Stimulated activated naive CD8-positive, alpha-beta T cell treated with anti-CD3 and anti-CD28 coated beads, Interleukin-15, amount 100 ng/mL, for 72 hours (primary cell): Measurements from ENCODE around the gene LUZP2.

Experiments
- ATAC-seq: fragments of 150-1000 bp; cut with Tn5 transposase; 2 replicates; pipeline ENCODE4 v1.10.0; 2021; ENCODE audit warnings: mild to moderate bottlenecking, moderate library complexity
- DNase-seq, 2 donors: peaks; one replicate each; pipeline ENCODE4 v3.0.0; 2021 to 2022
- H3K27ac Mint-ChIP-seq, 2 donors: one replicate each; pipeline ENCODE4 v1.8.0; 2022; ENCODE audit warnings: mild to moderate bottlenecking in 2 of 2, mixed read lengths in 2 of 2, moderate library complexity in 2 of 2
- H3K27me3 Mint-ChIP-seq: one replicate; pipeline ENCODE4 v1.8.0; 2022; ENCODE audit warnings: mixed read lengths
- H3K4me1 Mint-ChIP-seq: one replicate; pipeline ENCODE4 v1.8.0; 2022; ENCODE audit warnings: mild to moderate bottlenecking, mixed read lengths
- H3K4me3 Mint-ChIP-seq, 2 donors: one replicate each; pipeline ENCODE4 v1.8.0; 2022; ENCODE audit warnings: mild to moderate bottlenecking in 2 of 2, mixed read lengths in 2 of 2, moderate library complexity in 1 of 2
- H3K9me3 Mint-ChIP-seq, 2 donors: one replicate each; pipeline ENCODE4 v1.8.0; 2022; ENCODE audit warnings: mixed read lengths in 2 of 2

LUZP2 gene

GRCh38 chr11:24705474-24705873, 208.6 kb downstream of the LUZP2 start:
- no peak for ATAC-seq
- Mint-ChIP-seq H3K27ac (no peak overlapping the region), H3K9me3 (peaks cover under 1 to 26% of the 10 kb centered on the region in 2 donors), H3K4me1 (no peaks in the 10 kb centered on the region), H3K4me3 (no peak overlapping the region), H3K27me3 (no peaks in the 10 kb centered on the region)
- DNase-seq = no peak

GRCh38 chr11:24708616-24709015, 211.8 kb downstream of the LUZP2 start:
- no peak overlapping the region for H3K27ac Mint-ChIP-seq
- peaks cover 14 to 21% of the 10 kb centered on the region in 2 donors for H3K9me3 Mint-ChIP-seq
- no peak overlapping the region for H3K4me3 Mint-ChIP-seq
- no peaks in the 10 kb centered on the region for H3K27me3 Mint-ChIP-seq
- ATAC-seq (no peak), DNase-seq (no peak)
- H3K4me1 Mint-ChIP-seq = no peaks in the 10 kb centered on the region

DNA sequence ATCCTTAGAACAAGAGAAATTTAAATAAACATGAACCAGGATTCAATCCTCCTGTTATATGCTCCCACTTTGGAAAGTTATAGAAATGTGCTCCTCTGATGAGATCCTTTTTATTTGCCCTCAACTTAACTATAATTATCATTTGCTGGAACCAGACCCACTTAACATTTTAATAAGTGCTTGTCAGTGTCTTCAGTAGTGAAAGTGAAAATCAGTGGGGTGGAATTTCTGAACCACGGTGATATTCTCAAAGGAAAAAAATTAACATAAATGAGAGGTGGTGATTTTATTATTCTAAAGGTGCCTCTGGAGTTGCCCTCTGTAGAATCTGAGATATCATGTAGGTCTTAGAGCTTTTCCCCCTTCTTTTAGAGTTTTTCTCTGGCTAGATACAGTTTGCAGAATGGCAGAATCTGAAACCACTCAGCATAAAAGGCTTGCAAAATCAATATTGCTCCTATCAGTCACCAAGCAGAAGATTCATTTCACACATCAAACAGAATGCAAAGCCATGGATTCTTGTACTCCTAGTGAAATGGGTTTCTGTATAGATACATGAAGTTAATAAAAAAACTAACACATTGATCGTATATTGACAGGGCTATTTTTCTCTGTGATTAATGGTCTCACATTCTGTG, 213.2 kb downstream of the LUZP2 start:
- H3K27me3 Mint-ChIP-seq = no peaks in the 10 kb centered on the region

GRCh38 chr11:24714601-24715000, 217.7 kb downstream of the LUZP2 start:
- Mint-ChIP-seq H3K4me3 (no peak overlapping the region), H3K9me3 (peaks cover 6 to 20% of the 10 kb centered on the region in 2 donors), H3K27me3 (no peaks in the 10 kb centered on the region), H3K4me1 (no peaks in the 10 kb centered on the region), H3K27ac (no peak overlapping the region)
- ATAC-seq = no peak
- no peak for DNase-seq

More for the DNA sequence above, 213.2 kb downstream of the LUZP2 start:
- ATAC-seq (no peak), DNase-seq (no peak)
- no peak overlapping the region for H3K27ac Mint-ChIP-seq
- no peaks in the 10 kb centered on the region for H3K4me1 Mint-ChIP-seq
- no peak overlapping the region for H3K4me3 Mint-ChIP-seq
- H3K9me3 Mint-ChIP-seq = peaks cover 15 to 21% of the 10 kb centered on the region in 2 donors

DNA sequence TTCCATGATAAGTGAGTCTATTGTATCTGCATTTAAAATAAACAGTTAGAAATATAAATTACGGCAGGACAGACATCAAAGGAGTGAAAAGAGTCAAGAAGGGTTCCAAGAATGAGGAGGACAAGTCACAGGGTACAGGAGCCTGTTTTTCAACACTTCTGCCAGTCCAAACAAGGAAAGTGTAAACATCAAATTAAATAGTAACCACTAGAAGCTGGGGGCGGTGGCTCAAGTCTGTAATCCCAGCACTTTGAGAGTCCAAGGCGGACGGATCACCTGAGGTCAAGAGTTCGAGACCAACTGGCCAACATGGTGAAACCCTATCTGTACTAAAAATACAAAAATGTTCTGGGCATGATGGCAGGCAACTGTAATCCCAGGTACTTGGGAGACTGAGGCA, 219.6 kb downstream of the LUZP2 start:
- peaks cover 6 to 16% of the 10 kb centered on the region in 2 donors for H3K9me3 Mint-ChIP-seq
- no peak for DNase-seq
- no peaks in the 10 kb centered on the region for H3K4me1 Mint-ChIP-seq
- no peak overlapping the region for H3K4me3 Mint-ChIP-seq
- H3K27ac Mint-ChIP-seq = no peak overlapping the region
- no peak for ATAC-seq
- no peaks in the 10 kb centered on the region for H3K27me3 Mint-ChIP-seq

- H3K27me3 Mint-ChIP-seq = no peaks in the 10 kb centered on the region
- no peak for ATAC-seq
- no peak for DNase-seq
- no peaks in the 10 kb centered on the region for H3K4me1 Mint-ChIP-seq
- H3K4me3 Mint-ChIP-seq = no peak overlapping the region
- peaks cover 5 to 8% of the 10 kb centered on the region in 2 donors for H3K9me3 Mint-ChIP-seq
- H3K27ac Mint-ChIP-seq = no peak overlapping the region
Observed at GRCh38 chr11:24723231-24723630, 226.4 kb downstream of the LUZP2 start.

GRCh38 chr11:24731554-24731953, 234.7 kb downstream of the LUZP2 start:
- H3K9me3 Mint-ChIP-seq = peaks cover 8 to 19% of the 10 kb centered on the region in 2 donors
- DNase-seq = no peak
- no peak overlapping the region for H3K4me3 Mint-ChIP-seq
- H3K27me3 Mint-ChIP-seq = no peaks in the 10 kb centered on the region
- ATAC-seq = no peak
- H3K4me1 Mint-ChIP-seq = no peaks in the 10 kb centered on the region
- no peak overlapping the region for H3K27ac Mint-ChIP-seq

DNA sequence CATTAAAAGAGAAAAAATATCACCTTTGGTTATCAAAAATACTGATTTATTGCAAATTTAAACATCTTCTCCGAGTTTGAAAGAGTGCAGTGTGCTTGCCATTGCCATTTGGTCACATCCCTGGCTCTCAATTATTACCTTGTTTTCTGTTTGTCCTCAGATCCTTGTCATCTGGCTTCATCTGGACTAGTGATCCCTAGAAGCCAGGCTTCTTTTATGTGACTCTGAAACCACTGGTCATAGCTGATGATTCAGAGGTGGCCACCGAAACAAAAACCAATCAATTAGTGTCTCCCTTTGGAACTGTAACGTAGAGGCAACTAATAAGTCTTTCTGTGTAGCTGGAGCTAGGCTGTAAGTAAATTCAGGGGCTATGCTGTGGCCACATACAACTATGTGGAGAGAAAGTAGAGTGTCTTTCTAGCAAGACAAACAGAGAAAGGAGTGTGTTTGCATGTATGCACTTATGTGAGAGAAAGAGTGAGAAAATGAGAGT, 237.9 kb downstream of the LUZP2 start:
- H3K27ac Mint-ChIP-seq = no peak overlapping the region
- H3K27me3 Mint-ChIP-seq = no peaks in the 10 kb centered on the region
- DNase-seq (no peak), ATAC-seq (no peak)
- peaks cover 8 to 11% of the 10 kb centered on the region in 2 donors for H3K9me3 Mint-ChIP-seq
- H3K4me1 Mint-ChIP-seq = no peaks in the 10 kb centered on the region
- H3K4me3 Mint-ChIP-seq = no peak overlapping the region

GRCh38 chr11:24738972-24739371, 242.1 kb downstream of the LUZP2 start:
- peaks cover 6 to 8% of the 10 kb centered on the region in 2 donors for H3K9me3 Mint-ChIP-seq

DNA sequence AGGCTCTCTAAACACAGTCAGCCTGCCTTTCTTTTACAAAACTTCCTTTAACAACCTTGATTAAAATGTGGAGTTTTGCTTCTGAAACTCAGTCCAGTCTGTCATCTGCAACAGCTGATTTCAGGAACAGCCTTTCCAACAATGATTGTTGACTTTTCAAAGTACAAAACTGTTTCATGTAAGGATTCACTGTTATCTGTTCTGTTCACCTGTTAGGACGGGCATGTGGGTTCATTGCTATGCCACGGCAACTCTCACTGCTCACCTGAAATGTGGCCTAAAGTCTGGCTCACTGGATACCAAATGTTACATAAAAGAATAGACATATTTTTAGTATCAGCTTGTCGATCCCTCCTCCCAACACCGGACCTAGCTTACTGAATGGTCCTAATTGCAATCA, 242.8 kb downstream of the LUZP2 start:
- ATAC-seq (no peak), DNase-seq (no peak)
- no peaks in the 10 kb centered on the region for H3K4me1 Mint-ChIP-seq
- peak overlapping the region in 1 of 2 donors; percentile 57 for H3K27ac Mint-ChIP-seq
- H3K27me3 Mint-ChIP-seq = no peaks in the 10 kb centered on the region
- no peak overlapping the region for H3K4me3 Mint-ChIP-seq
- peaks cover 6 to 15% of the 10 kb centered on the region in 2 donors for H3K9me3 Mint-ChIP-seq

More at GRCh38 chr11:24738972-24739371, 242.1 kb downstream of the LUZP2 start:
- DNase-seq = no peak
- Mint-ChIP-seq H3K27me3 (no peaks in the 10 kb centered on the region), H3K4me1 (no peaks in the 10 kb centered on the region), H3K4me3 (no peak overlapping the region), H3K27ac (no peak overlapping the region)
- ATAC-seq = no peak

- Mint-ChIP-seq H3K4me3 (no peak overlapping the region), H3K9me3 (peaks cover 9 to 32% of the 10 kb centered on the region in 2 donors), H3K4me1 (no peaks in the 10 kb centered on the region), H3K27me3 (no peaks in the 10 kb centered on the region), H3K27ac (no peak overlapping the region)
- DNase-seq = no peak
- ATAC-seq = no peak
Observed at GRCh38 chr11:24747275-24748251, 250.7 kb downstream of the LUZP2 start.

- Mint-ChIP-seq H3K27ac (no peak overlapping the region), H3K9me3 (peaks cover 9 to 32% of the 10 kb centered on the region in 2 donors), H3K27me3 (no peaks in the 10 kb centered on the region), H3K4me1 (no peaks in the 10 kb centered on the region), H3K4me3 (no peak overlapping the region)
- DNase-seq = no peak
- no peak for ATAC-seq
Observed at GRCh38 chr11:24748261-24748660, 251.4 kb downstream of the LUZP2 start.

- DNase-seq (no peak), ATAC-seq (no peak)
- Mint-ChIP-seq H3K4me3 (no peak overlapping the region), H3K9me3 (peaks cover 9 to 13% of the 10 kb centered on the region in 2 donors), H3K27ac (no peak overlapping the region), H3K27me3 (no peaks in the 10 kb centered on the region), H3K4me1 (no peaks in the 10 kb centered on the region)
Observed at GRCh38 chr11:24754406-24754805, 257.6 kb downstream of the LUZP2 start.

GRCh38 chr11:24755260-24755839, 258.5 kb downstream of the LUZP2 start:
- no peak for ATAC-seq

DNA sequence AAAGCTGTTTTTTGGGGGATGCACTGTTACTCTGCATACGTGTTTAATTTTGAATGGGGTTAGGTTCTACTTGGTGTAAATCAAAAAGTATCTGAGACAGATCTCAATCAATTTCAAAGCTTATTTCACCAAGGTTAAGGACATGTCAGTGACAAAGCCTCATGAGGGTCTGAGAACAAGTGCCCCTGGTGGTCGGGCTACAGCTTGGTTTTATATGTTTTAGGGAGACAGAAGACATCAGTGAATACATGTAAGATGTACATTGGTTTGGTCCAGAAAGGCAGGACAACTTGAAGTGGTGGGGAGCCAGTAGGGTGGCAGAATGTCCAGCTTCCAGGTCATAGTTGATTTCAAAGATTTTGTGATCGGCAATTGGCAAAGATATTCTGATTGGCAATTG, 262.9 kb downstream of the LUZP2 start:
- Mint-ChIP-seq H3K4me1 (no peaks in the 10 kb centered on the region), H3K27ac (no peak overlapping the region), H3K27me3 (no peaks in the 10 kb centered on the region), H3K4me3 (no peak overlapping the region), H3K9me3 (peaks cover 16 to 18% of the 10 kb centered on the region in 2 donors)
- ATAC-seq (no peak), DNase-seq (no peak)

More at GRCh38 chr11:24755260-24755839, 258.5 kb downstream of the LUZP2 start:
- Mint-ChIP-seq H3K27me3 (no peaks in the 10 kb centered on the region), H3K4me3 (no peak overlapping the region), H3K9me3 (peaks cover 18 to 20% of the 10 kb centered on the region in 2 donors), H3K27ac (no peak overlapping the region), H3K4me1 (no peaks in the 10 kb centered on the region)
- DNase-seq = no peak
